GM13977 (cell line): Measurements from ENCODE around the gene ZNF280C.
A peak's percentile ranks its signal among the peaks of the same experiment; 100 is the strongest.

Experiments used
- DNase-seq: peaks from one replicate; pipeline ENCODE4 v3.0.0; 2012; ENCODE audit warnings: low spot score
- CTCF ChIP-seq: IDR thresholded peaks from 2 replicates; pipeline ENCODE4 v1.5.1; 2012; ENCODE audit warnings: mild to moderate bottlenecking, control low read depth; ENCODE audit not compliant: insufficient read depth; ENCODE audit errors: extremely low read depth, missing control alignments
- in situ Hi-C: fragments of 300-500 bp; cut with MboI; formaldehyde crosslinking; loops from one replicate; pipeline ENCODE4 v1.12.0; 2022; ENCODE audit warnings: low sequenced_read_pairs, low pct_unique_long_range_greater_than_20kb, mixed read lengths, inconsistent platforms; ENCODE audit not compliant: unreplicated experiment

Gene ZNF280C

GRCh38 chrX:130173190-130173895 is 95.4 kb downstream of the ZNF280C start:
- no peak for TF ChIP-seq CTCF
- peak; percentile 73 for DNase-seq
- in situ Hi-C loops, result loop anchor here (10.0 kb wide), 1 partner anchor 99 kb away; no protein-coding TSS in a partner anchor

GRCh38 chrX:130172127-130172845 is 96.4 kb downstream of the ZNF280C start:
- in situ Hi-C loops, result loop anchor here (10.0 kb wide), 1 partner anchor 97 kb away; no protein-coding TSS in a partner anchor

GRCh38 chrX:130171446-130172126 is 97.1 kb downstream of the ZNF280C start, which contains the start of gene RAB33A:
Gene RAB33A, plus strand, starts transcription at chrX:130171962. Its CDS starts 101 bp downstream, at chrX:130172063.
- no peak for TF ChIP-seq CTCF
- DNase-seq, result no peak
- in situ Hi-C loops, result loop anchor here (10.0 kb wide), 1 partner anchor 97 kb away; no protein-coding TSS in a partner anchor

More at GRCh38 chrX:130172127-130172845, 96.4 kb downstream of the ZNF280C start:
- no peak for DNase-seq
- no peak for TF ChIP-seq CTCF

GRCh38 chrX:130170752-130171445 is 97.8 kb downstream of the ZNF280C start:
- in situ Hi-C loops, result loop anchor here (10.0 kb wide), 1 partner anchor 96 kb away; no protein-coding TSS in a partner anchor
- no peak for TF ChIP-seq CTCF
- peak; percentile 79 for DNase-seq

- TF ChIP-seq CTCF, result no peak
- DNase-seq, result no peak
- in situ Hi-C loops, result no loop called here
Observed at GRCh38 chrX:130167040-130167439, 101.7 kb downstream of the ZNF280C start.

- no peak for DNase-seq
- no peak for TF ChIP-seq CTCF
- in situ Hi-C loops, result no loop called here
Observed at GRCh38 chrX:130166503-130166777, 102.3 kb downstream of the ZNF280C start.
